Measurements from ENCODE around the gene SMIM1.

DNA sequence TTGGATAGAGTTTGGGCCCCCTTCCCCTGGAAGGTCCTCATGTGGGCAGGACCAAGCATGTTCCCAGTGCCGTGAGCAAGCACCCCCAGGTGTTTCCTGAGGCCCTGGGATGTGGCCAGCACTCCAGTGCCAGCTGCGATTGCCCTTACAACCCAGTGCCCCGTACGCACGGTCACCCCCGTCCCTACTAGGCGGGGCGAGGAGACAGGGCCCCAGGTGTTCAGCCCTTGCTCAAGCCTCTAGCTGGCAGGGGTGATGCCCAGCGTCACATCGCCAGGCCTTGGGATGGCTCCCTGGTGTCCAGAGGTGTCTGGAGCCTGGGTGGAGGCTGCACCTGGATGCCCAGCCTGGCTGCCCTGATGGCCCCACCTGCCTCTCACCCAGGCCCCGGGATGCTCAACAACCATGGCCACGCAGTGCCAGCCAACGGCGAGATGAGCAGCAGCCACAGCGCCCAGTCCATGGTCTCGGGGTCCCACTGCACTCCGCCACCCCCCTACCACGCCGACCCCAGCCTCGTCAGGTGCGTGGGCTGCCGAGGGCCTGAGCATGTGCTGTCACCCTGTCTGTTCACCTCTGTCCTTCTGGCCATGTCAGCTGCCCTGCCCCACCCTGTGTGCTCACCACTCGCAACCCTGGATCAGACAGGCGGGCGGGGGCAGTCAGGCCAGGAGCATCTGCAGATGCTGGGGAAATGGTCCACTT, 41.9 kb upstream of the SMIM1 start:
- TF ChIP-seq EP300 (IDR thresholded peaks at IDR 0.05) (no peak), POLR2A (IDR thresholded peaks at IDR 0.05) (no peak), POLR2AphosphoS5 (IDR thresholded peaks at IDR 0.05) (no peak)
- TF ChIP-seq, protein P1, sequence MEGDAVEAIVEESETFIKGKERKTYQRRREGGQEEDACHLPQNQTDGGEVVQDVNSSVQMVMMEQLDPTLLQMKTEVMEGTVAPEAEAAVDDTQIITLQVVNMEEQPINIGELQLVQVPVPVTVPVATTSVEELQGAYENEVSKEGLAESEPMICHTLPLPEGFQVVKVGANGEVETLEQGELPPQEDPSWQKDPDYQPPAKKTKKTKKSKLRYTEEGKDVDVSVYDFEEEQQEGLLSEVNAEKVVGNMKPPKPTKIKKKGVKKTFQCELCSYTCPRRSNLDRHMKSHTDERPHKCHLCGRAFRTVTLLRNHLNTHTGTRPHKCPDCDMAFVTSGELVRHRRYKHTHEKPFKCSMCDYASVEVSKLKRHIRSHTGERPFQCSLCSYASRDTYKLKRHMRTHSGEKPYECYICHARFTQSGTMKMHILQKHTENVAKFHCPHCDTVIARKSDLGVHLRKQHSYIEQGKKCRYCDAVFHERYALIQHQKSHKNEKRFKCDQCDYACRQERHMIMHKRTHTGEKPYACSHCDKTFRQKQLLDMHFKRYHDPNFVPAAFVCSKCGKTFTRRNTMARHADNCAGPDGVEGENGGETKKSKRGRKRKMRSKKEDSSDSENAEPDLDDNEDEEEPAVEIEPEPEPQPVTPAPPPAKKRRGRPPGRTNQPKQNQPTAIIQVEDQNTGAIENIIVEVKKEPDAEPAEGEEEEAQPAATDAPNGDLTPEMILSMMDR (IDR thresholded peaks at IDR 0.05), result no peak
